RPMI7951 (cell line): ENCODE results near the gene YAP1. TPM values are rescaled to one million over a fixed set of nuclear protein-coding genes. Genes with fewer than 3 reads are reported as not detected.
A peak's percentile ranks its signal among the peaks of the same experiment; 100 is the strongest.

Source experiments
- DNase-seq: peaks from one replicate; pipeline ENCODE4 v3.0.0-alpha.2; 2012; ENCODE audit warnings: low read depth
- total RNA-seq: library from RNA; depleted of rRNA; stranded (reverse); fragments of >200 nt; shearing (Covaris generic); gene quantifications from 2 replicates; pipeline ENCODE4 v1.2.3, GENCODE V29; 2014; rRNA removed

YAP1 gene
- 55.1 and 72.7 TPM in 2 replicates for total RNA-seq

- peak; percentile 96 for DNase-seq
Observed at GRCh38 chr11:102109896-102110760, at the start of gene YAP1. Gene YAP1, plus strand, starts transcription at chr11:102110447. Its CDS starts 402 bp downstream, at chr11:102110849.

GRCh38 chr11:102061276-102061675 lies 49.0 kb upstream of the YAP1 start:
- peak; percentile 39 for DNase-seq

- DNase-seq, result no peak
Observed at GRCh38 chr11:102062106-102062505, 48.1 kb upstream of the YAP1 start.

GRCh38 chr11:102064316-102064715 lies 45.9 kb upstream of the YAP1 start:
- no peak for DNase-seq

GRCh38 chr11:102070766-102071165 lies 39.5 kb upstream of the YAP1 start:
- no peak for DNase-seq

GRCh38 chr11:102071497-102072472 lies 38.5 kb upstream of the YAP1 start:
- no peak for DNase-seq

GRCh38 chr11:102073253-102073652 lies 37.0 kb upstream of the YAP1 start:
- DNase-seq, result no peak

GRCh38 chr11:102079625-102080024 lies 30.6 kb upstream of the YAP1 start:
- no peak for DNase-seq

GRCh38 chr11:102081313-102081712 lies 28.9 kb upstream of the YAP1 start:
- no peak for DNase-seq

- no peak for DNase-seq
Observed at GRCh38 chr11:102085864-102086551, 24.2 kb upstream of the YAP1 start.

GRCh38 chr11:102097186-102097585 lies 13.1 kb upstream of the YAP1 start:
- no peak for DNase-seq

GRCh38 chr11:102099755-102100154 lies 10.5 kb upstream of the YAP1 start:
- DNase-seq, result no peak

GRCh38 chr11:102108734-102109440 lies 1.4 kb upstream of the YAP1 start:
- no peak for DNase-seq

GRCh38 chr11:102110761-102111010 lies 439 bp downstream of the YAP1 start:
- DNase-seq, result no peak

- peak; percentile 74 for DNase-seq
Observed at GRCh38 chr11:102111011-102111786, 952 bp downstream of the YAP1 start.

- peak; percentile 94 for DNase-seq
Observed at GRCh38 chr11:102111787-102112508, 1.7 kb downstream of the YAP1 start.

- DNase-seq, result peak; percentile 16
Observed at GRCh38 chr11:102112509-102112821, 2.2 kb downstream of the YAP1 start.

- no peak for DNase-seq
Observed at GRCh38 chr11:102114032-102114431, 3.8 kb downstream of the YAP1 start.

- peak; percentile 46 for DNase-seq
Observed at GRCh38 chr11:102115557-102115956, 5.3 kb downstream of the YAP1 start.
